Measurements from ENCODE around the gene CFB.

DNA sequence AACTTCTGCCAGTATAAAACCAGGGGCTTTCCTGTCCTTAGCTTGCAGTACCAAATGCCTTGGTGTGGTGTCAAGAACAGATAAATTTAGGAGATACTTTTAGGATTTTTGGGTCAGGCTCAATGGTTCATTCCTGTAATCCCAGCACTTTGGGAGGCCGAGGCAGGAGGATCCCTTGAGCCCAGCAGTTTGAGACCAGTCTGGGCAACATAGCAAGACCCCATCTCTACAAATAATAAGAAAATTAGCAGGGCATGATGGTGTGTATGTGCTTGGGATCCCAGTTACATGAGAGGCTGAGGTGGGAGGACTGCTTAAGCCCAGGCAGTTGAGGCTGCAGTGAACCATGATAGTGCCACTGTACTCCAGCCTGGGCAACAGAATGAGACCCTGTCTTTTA lies 40.9 kb upstream of the CFB start:
- TF ChIP-seq, protein P1, sequence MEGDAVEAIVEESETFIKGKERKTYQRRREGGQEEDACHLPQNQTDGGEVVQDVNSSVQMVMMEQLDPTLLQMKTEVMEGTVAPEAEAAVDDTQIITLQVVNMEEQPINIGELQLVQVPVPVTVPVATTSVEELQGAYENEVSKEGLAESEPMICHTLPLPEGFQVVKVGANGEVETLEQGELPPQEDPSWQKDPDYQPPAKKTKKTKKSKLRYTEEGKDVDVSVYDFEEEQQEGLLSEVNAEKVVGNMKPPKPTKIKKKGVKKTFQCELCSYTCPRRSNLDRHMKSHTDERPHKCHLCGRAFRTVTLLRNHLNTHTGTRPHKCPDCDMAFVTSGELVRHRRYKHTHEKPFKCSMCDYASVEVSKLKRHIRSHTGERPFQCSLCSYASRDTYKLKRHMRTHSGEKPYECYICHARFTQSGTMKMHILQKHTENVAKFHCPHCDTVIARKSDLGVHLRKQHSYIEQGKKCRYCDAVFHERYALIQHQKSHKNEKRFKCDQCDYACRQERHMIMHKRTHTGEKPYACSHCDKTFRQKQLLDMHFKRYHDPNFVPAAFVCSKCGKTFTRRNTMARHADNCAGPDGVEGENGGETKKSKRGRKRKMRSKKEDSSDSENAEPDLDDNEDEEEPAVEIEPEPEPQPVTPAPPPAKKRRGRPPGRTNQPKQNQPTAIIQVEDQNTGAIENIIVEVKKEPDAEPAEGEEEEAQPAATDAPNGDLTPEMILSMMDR (IDR thresholded peaks at IDR 0.05; ENCODE audit: insufficient read depth, low read depth, low read length) = no peak
- no peak for TF ChIP-seq EZH2 (IDR thresholded peaks at IDR 0.05; ENCODE audit: insufficient read depth, low read length)
